Hindlimb muscle (tissue), 1 donor: ENCODE results near the gene FOXN1. TPM values are rescaled to one million over a fixed set of nuclear protein-coding genes. Genes with fewer than 3 reads are reported as not detected.

Source experiments
- DNase-seq: peaks from one replicate; pipeline ENCODE4 v3.0.0-alpha.2; 2013
- polyA plus RNA-seq: library from polyadenylated mRNA; unstranded; fragments of 120-200 nt; gene quantifications from one replicate; pipeline ENCODE4 v1.2.1, GENCODE V29; 2013; ENCODE audit not compliant: insufficient read length

The FOXN1 gene
- polyA plus RNA-seq, 1 donor, result 0.12 TPM

DNA sequence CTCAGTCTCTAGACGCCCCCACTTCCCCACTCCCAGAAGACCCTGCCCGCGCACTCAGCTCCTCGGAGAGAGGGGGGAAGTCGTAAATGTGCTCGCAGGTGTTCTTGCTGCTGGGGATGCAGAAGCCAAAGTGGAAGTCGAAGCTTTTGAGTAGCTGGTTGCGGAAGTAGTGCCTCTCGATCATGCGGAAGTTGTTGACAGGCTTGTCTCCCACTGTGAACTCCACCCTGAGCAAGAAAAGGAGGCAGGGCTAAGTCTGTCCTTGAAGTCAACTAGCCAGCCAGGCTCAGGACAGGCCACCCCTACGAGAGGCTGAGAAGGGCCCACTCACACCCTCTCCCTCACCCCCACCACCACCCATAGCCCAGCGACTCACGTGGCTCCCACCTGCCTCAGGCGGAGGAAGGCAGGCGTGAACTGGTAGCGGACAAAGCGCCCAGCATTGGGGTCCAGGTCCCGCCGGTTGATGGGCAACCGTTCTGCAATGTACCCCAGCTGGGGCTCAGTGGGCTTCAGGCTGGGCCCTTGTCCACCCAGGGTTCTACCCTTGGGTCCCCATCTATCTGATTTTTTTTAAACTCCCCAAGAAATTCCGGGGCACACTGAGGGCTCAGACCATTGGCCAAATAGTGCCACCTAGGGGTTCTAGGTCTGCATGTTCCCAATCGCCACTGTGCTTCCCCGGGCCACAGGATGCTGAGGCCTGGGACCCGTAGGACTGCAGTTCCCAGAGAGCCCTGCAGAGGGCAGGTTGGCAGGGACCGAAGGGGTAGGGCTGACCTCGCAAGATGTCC, 41.7 kb downstream of the FOXN1 start:
- peak; percentile 43 for DNase-seq

DNA sequence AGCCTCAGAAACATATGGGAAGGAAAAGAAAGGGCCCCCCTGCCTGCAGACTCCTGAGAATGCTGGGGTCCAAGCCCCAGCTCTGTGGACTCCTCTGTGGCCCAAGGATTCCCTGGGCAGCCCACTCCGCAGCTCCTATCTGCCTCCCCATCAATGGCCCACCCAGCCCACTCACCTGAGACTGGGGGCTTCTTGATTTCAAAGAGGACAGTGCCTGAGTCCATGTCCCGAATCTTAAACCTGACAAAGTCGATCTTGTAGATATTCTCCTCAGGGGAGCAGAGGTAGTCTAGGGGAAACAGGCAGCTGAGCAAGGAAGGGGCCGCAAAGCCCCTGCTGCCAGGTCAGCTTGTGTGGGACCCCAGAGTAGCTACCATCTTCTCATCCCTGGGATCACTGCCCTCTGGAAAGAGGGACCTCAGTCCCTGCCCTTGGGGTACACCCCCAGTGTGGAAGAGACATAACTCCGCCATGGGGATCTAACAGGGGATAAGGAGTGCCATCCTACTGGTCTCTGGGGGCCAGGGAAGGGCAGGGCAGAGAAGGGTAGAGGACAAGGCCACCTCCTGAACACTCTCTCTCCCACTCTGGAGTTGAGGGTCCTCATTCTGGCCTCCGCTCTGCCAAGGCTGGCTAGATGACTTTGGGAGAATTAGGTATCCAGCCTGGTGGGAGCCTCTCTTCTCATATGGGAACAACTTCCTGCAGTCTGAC, 42.4 kb downstream of the FOXN1 start:
- DNase-seq, result no peak

- no peak for DNase-seq
Measured at GRCh38 chr17:28549236-28550132, 43.3 kb downstream of the FOXN1 start.

DNA sequence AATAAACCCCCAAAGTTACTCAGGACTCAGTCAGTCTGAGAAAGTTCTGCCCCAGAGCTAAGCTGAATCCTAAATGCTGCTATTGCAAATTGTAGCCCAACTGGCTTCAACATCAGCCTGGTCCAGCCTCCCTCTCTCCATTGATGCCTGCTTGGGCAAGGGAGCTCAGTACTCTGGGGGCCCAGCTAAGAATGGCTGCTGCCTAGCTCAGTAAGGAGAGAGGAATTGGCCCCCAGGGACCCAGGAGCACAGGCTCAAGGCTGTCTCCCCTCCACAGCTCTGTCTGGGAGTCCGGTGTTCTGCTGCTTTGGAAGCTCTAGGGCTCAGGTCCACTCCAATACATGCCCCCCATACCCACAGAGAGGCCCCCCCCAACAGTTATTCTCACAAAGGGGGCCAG, 44.7 kb downstream of the FOXN1 start:
- no peak for DNase-seq

- DNase-seq, result no peak
Measured at GRCh38 chr17:28551421-28552175, 45.5 kb downstream of the FOXN1 start.

- peak; percentile 85 for DNase-seq
Measured at GRCh38 chr17:28552176-28552999, 46.2 kb downstream of the FOXN1 start, which contains the start of gene UNC119. UNC119 (minus strand) TSS chr17:28552624; CDS start chr17:28552557, 67 bp downstream.

DNA sequence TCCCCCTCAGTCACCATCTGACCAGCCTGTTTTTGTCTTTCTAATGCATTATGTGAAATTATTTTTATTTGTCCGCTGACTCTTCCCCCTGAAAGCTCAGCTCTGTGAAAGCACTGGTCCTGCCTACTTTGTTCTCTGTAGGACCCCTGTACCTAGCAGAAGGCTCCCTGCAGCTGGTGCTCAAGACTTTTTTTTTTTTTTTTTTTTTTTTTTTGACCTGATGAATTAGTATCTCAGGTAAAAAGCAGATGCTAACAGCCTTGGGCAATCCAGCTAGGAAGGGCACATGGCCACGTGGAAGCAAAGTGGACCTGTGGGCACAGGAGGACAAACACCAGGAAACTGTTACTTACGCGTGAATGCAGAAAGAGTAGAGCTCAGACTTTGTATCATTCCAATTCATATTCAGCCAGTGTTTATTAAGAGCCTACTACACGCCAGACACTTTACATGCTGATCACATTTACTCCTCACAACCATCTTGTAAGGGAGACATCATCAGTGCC, 46.9 kb downstream of the FOXN1 start:
- no peak for DNase-seq

DNA sequence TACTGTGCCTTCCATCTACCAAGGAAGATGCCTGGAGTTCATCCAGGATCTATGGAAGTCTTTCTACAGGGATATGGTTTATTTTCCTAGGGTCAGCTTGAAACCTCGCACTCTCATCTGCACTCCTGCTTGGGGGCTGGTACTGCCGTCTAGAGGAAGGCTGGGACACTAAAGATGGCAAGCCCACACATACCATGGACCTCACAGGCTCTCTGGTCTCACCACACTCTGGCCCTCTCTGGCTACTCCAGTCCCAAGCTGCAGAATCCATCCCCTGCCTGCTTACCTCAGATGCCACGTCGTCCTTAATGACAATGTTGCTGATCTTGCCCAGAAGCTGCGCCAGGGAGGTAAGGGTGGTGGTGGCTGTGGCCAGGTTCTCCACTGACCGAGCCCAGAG, 48.4 kb downstream of the FOXN1 start:
- no peak for DNase-seq

- no peak for DNase-seq
Measured at GRCh38 chr17:28555022-28555421, 48.9 kb downstream of the FOXN1 start.

DNA sequence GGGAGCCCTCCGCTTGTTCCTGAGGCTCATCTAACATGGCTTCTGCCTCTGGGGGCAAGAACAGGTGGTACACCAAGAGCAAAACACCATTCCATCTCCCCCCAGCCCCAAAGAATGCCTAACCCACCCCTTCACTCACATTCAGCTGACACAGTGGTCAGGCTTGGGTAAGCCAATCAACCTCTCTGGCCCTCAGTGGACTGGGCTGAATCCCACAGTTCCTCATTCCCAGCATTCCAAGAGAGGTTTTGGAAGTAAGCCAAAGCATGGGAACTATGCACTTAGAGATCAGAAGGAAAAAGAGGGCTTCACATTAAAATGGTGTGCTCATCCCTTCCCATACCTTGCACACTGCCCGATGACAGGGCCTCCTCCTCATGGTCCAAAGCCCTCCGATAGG, 57.3 kb downstream of the FOXN1 start:
- DNase-seq, result no peak

- no peak for DNase-seq
Measured at GRCh38 chr17:28567604-28568003, 61.5 kb downstream of the FOXN1 start.

GRCh38 chr17:28569446-28569845, 63.3 kb downstream of the FOXN1 start:
- no peak for DNase-seq

- DNase-seq, result no peak
Measured at GRCh38 chr17:28570716-28571360, 64.7 kb downstream of the FOXN1 start.

- DNase-seq, result peak; percentile 89
Measured at GRCh38 chr17:28571361-28572122, 65.4 kb downstream of the FOXN1 start, which contains the start of gene PIGS. PIGS (minus strand) TSS chr17:28571524; CDS start chr17:28571496, 28 bp downstream.

GRCh38 chr17:28572259-28573039, 66.3 kb downstream of the FOXN1 start:
- no peak for DNase-seq

DNA sequence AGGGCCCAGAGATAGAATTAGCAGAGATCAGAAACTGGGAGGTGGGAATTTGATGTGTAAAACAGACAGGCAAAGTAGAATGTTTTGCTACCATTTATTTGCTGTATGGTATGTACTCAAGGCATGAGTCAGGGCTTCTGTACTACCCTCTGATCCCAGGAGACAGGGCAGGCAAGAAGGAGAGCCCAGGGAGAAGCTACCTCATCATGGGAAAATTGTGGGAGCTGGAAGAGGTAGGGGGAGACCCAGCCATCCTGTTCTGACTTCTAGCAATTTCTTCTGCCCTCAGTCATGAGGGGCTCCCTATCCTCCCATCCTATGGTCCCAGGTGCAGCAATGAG, 66.9 kb downstream of the FOXN1 start:
- DNase-seq, result no peak

- no peak for DNase-seq
Measured at GRCh38 chr17:28573521-28573920, 67.4 kb downstream of the FOXN1 start.

GRCh38 chr17:28573966-28574480, 67.9 kb downstream of the FOXN1 start:
- no peak for DNase-seq

DNA sequence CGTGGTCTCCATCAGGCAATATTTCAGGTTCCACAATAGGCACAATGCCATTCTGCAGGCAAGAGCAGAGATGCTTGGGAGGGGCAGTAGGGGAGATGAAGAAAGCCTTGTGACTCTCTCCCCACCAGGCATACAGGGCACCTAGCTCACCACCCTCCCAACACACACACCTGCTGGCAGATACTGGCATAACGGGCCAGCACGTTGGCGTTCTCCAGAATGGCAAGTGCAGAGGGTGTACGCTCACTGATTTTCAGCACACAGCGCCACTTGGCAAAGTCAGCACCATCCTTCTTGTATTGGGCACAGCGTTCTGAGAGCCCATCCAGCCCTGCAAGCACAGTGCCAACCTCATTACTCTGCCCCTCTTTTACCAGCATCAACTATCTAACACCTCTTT, 68.4 kb downstream of the FOXN1 start:
- no peak for DNase-seq
